ENCODE data around the gene ZNF521.
A peak's percentile ranks its signal among the peaks of the same experiment; 100 is the strongest.

The ZNF521 gene

GRCh38 chr18:25351777-25352628 lies at the start of gene ZNF521:
Gene ZNF521, minus strand, starts transcription at chr18:25352166. Its CDS starts 1,220 bp downstream, at chr18:25350946.
- DNase-seq = peak; percentile 49

- no peak for DNase-seq
These were observed 47.6 kb upstream of the ZNF521 start for GRCh38 chr18:25399554-25399953.

- no peak for DNase-seq
These were observed 40.2 kb upstream of the ZNF521 start for GRCh38 chr18:25392192-25392591.

GRCh38 chr18:25373432-25374179 lies 21.6 kb upstream of the ZNF521 start:
- DNase-seq = no peak

- DNase-seq = no peak
These were observed 18.4 kb upstream of the ZNF521 start for GRCh38 chr18:25370391-25370790.

GRCh38 chr18:25365242-25365641 lies 13.3 kb upstream of the ZNF521 start:
- no peak for DNase-seq

- no peak for DNase-seq
These were observed 12.8 kb upstream of the ZNF521 start for GRCh38 chr18:25364732-25365131.

GRCh38 chr18:25360301-25360899 lies 8.4 kb upstream of the ZNF521 start:
- DNase-seq = no peak

GRCh38 chr18:25353080-25353479 lies 1.1 kb upstream of the ZNF521 start:
- DNase-seq = no peak

GRCh38 chr18:25352629-25353005 lies 651 bp upstream of the ZNF521 start:
- DNase-seq = no peak

- no peak for DNase-seq
These were observed 638 bp downstream of the ZNF521 start for GRCh38 chr18:25351280-25351775.

- DNase-seq = no peak
These were observed 1.3 kb downstream of the ZNF521 start for GRCh38 chr18:25350489-25351251.

- DNase-seq = no peak
These were observed 2.0 kb downstream of the ZNF521 start for GRCh38 chr18:25349926-25350487.

GRCh38 chr18:25349131-25349925 lies 2.6 kb downstream of the ZNF521 start:
- DNase-seq = no peak

- DNase-seq = no peak
These were observed 3.4 kb downstream of the ZNF521 start for GRCh38 chr18:25348386-25349130.

- no peak for DNase-seq
These were observed 5.4 kb downstream of the ZNF521 start for GRCh38 chr18:25346561-25346960.

GRCh38 chr18:25345081-25345866 lies 6.7 kb downstream of the ZNF521 start:
- DNase-seq = no peak

- no peak for DNase-seq
These were observed 10.1 kb downstream of the ZNF521 start for GRCh38 chr18:25341831-25342230.

GRCh38 chr18:25340762-25341161 lies 11.2 kb downstream of the ZNF521 start:
- no peak for DNase-seq

- DNase-seq = no peak
These were observed 16.3 kb downstream of the ZNF521 start for GRCh38 chr18:25335676-25336075.
